Sigmoid colon (tissue), 4 donors: ENCODE measurements around the gene ARHGAP1.

ENCODE experiments used
- EP300 ChIP-seq, 4 donors: sonication (generic); formaldehyde crosslinking; IDR thresholded peaks; one replicate each; pipeline ENCODE4 v1.6.1; 2017; ENCODE audit warnings: antibody characterized with exemption in 4 of 4
- POLR2A ChIP-seq, 2 donors: fragments of 450-650 bp; IDR thresholded peaks; one replicate each; pipeline ENCODE4 v1.6.1; 2016; ENCODE audit warnings: antibody characterized with exemption in 2 of 2, mild to moderate bottlenecking in 2 of 2, moderate library complexity in 2 of 2
- POLR2AphosphoS5 ChIP-seq, 4 donors: sonication (generic); formaldehyde crosslinking; IDR thresholded peaks; one replicate each; pipeline ENCODE4 v1.6.1; 2017; ENCODE audit warnings: antibody characterized with exemption in 4 of 4
- TF ChIP-seq, protein P1 (sequence below), 4 experiments: fragments of 450-650 bp in 3 of 4; fragments of 200-600 bp in 1 of 4; IDR thresholded peaks; one replicate each; pipeline ENCODE4 v1.5.1; 2016 to 2019; ENCODE audit warnings: antibody characterized with exemption in 4 of 4, mild to moderate bottlenecking in 3 of 4, moderate library complexity in 2 of 4

DNA sequence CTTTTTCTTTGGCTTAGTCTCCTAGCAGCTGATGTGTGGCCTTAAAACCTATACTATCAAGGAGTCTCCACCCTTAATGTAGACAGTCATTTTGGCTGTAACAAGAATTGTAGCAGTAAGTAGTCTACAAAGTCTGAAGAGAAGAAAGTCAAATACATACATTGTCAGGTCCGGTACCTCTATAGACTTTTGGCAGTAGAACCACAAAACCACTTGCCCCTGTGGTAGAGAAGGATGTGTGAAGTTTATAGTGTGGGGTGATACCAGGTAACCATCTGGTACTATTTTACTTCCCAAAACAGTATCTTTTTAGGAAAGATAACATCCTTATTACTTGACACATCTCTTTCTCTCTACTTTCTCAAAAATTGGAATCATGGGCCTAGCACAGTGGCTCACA, 67.9 kb downstream of the ARHGAP1 start:
- TF ChIP-seq POLR2A (IDR thresholded peaks at IDR 0.05) (no peak), EP300 (IDR thresholded peaks at IDR 0.05) (no peak), POLR2AphosphoS5 (IDR thresholded peaks at IDR 0.05) (no peak)
- TF ChIP-seq, protein P1, sequence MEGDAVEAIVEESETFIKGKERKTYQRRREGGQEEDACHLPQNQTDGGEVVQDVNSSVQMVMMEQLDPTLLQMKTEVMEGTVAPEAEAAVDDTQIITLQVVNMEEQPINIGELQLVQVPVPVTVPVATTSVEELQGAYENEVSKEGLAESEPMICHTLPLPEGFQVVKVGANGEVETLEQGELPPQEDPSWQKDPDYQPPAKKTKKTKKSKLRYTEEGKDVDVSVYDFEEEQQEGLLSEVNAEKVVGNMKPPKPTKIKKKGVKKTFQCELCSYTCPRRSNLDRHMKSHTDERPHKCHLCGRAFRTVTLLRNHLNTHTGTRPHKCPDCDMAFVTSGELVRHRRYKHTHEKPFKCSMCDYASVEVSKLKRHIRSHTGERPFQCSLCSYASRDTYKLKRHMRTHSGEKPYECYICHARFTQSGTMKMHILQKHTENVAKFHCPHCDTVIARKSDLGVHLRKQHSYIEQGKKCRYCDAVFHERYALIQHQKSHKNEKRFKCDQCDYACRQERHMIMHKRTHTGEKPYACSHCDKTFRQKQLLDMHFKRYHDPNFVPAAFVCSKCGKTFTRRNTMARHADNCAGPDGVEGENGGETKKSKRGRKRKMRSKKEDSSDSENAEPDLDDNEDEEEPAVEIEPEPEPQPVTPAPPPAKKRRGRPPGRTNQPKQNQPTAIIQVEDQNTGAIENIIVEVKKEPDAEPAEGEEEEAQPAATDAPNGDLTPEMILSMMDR (IDR thresholded peaks at IDR 0.05), result no peak
